HEK293T (cell line): Measurements from ENCODE around the gene INPP5D.

Experiments
- CTCF ChIA-PET: fragments of 350-600 bp; formaldehyde crosslinking; extraction: SDS; loops from one replicate; lab custom pipeline; 2021; ENCODE audit warnings: antibody characterized with exemption, inconsistent platforms; lab: Yijun Ruan, JAX
- POLR2A ChIA-PET: fragments of 350-600 bp; formaldehyde crosslinking; extraction: SDS; loops from one replicate; lab custom pipeline; 2020; ENCODE audit warnings: antibody characterized with exemption, inconsistent platforms; lab: Yijun Ruan, JAX
- DNase-seq: peaks from one replicate; pipeline ENCODE4 v3.0.0; 2012; ENCODE audit warnings: mixed read lengths; ENCODE audit errors: extremely low spot score
- ARNT ChIP-seq: fragments of 450-650 bp; IDR thresholded peaks from 2 replicates; pipeline ENCODE4 v1.6.1; 2017; ENCODE audit warnings: mild to moderate bottlenecking
- BHLHE40 ChIP-seq: fragments of 450-650 bp; IDR thresholded peaks from 2 replicates; pipeline ENCODE4 v1.6.1; 2016; ENCODE audit warnings: mild to moderate bottlenecking, moderate library complexity, borderline replicate concordance
- CTBP1 ChIP-seq: fragments of 450-650 bp; IDR thresholded peaks from 2 replicates; pipeline ENCODE4 v1.6.1; 2016; ENCODE audit warnings: borderline replicate concordance
- ELF4 ChIP-seq: fragments of 450-650 bp; IDR thresholded peaks from 2 replicates; pipeline ENCODE4 v1.6.1; 2017; ENCODE audit warnings: antibody characterized with exemption
- FOXA1 ChIP-seq: fragments of 450-650 bp; IDR thresholded peaks from 2 replicates; pipeline ENCODE4 v1.6.1; 2016; ENCODE audit warnings: mild to moderate bottlenecking
- FOXK2 ChIP-seq: fragments of 450-650 bp; IDR thresholded peaks from 2 replicates; pipeline ENCODE4 v1.6.1; 2016; ENCODE audit warnings: mild to moderate bottlenecking
- FOXM1 ChIP-seq: fragments of 450-650 bp; IDR thresholded peaks from 2 replicates; pipeline ENCODE4 v1.6.1; 2017; ENCODE audit warnings: mild to moderate bottlenecking, borderline replicate concordance
- HDGF ChIP-seq: fragments of 450-650 bp; IDR thresholded peaks from 2 replicates; pipeline ENCODE4 v1.6.1; 2017; ENCODE audit warnings: antibody characterized with exemption, borderline replicate concordance
- L3MBTL2 ChIP-seq: fragments of 450-650 bp; conservative IDR thresholded peaks from 2 replicates; pipeline ENCODE4 v1.6.1; 2016; ENCODE audit warnings: mild to moderate bottlenecking
- LEF1 ChIP-seq: fragments of 450-650 bp; IDR thresholded peaks from 2 replicates; pipeline ENCODE4 v1.6.1; 2017; ENCODE audit warnings: mild to moderate bottlenecking, borderline replicate concordance
- NFRKB ChIP-seq: fragments of 450-650 bp; IDR thresholded peaks from 2 replicates; pipeline ENCODE4 v1.6.1; 2016; ENCODE audit warnings: mild to moderate bottlenecking, moderate library complexity
- PKNOX1 ChIP-seq: fragments of 450-650 bp; IDR thresholded peaks from 2 replicates; pipeline ENCODE4 v1.6.1; 2016
- SP1 ChIP-seq: fragments of 450-650 bp; IDR thresholded peaks from 2 replicates; pipeline ENCODE4 v1.6.1; 2017
- SUZ12 ChIP-seq: fragments of 450-650 bp; IDR thresholded peaks from 2 replicates; pipeline ENCODE4 v1.6.1; 2016; ENCODE audit warnings: mild to moderate bottlenecking
- TARDBP ChIP-seq: fragments of 450-650 bp; IDR thresholded peaks from 2 replicates; pipeline ENCODE4 v1.6.1; 2016
- ZNF384 ChIP-seq: fragments of 450-650 bp; IDR thresholded peaks from 2 replicates; pipeline ENCODE4 v1.6.1; 2016

INPP5D gene

GRCh38 chr2:233082931-233083755 is 23.0 kb downstream of the INPP5D start:
- no peak for TF ChIP-seq ZNF384
- TF ChIP-seq TARDBP, result no peak
- no peak for TF ChIP-seq L3MBTL2
- TF ChIP-seq FOXA1, result no peak
- no peak for TF ChIP-seq PKNOX1
- TF ChIP-seq BHLHE40, result no peak
- TF ChIP-seq SP1, result no peak
- TF ChIP-seq FOXK2, result no peak
- no peak for TF ChIP-seq CTBP1
- TF ChIP-seq LEF1, result no peak
- no peak for TF ChIP-seq NFRKB
- TF ChIP-seq FOXM1, result no peak
- no peak for TF ChIP-seq HDGF
- TF ChIP-seq ARNT, result no peak
- no peak for TF ChIP-seq ELF4
- CTCF ChIA-PET, result no interaction called here
- DNase-seq, result no peak
- POLR2A ChIA-PET, result no interaction called here

GRCh38 chr2:233083782-233084181 is 23.6 kb downstream of the INPP5D start:
- ChIA-PET CTCF (no interaction called here), POLR2A (no interaction called here)
- DNase-seq, result no peak

GRCh38 chr2:233084488-233084887 is 24.3 kb downstream of the INPP5D start:
- no peak for DNase-seq
- CTCF ChIA-PET, result no interaction called here
- POLR2A ChIA-PET, result no interaction called here
- TF ChIP-seq NFRKB, result no peak
- no peak for TF ChIP-seq HDGF
- no peak for TF ChIP-seq ZNF384
- no peak for TF ChIP-seq TARDBP
- no peak for TF ChIP-seq SUZ12
- no peak for TF ChIP-seq ARNT
- TF ChIP-seq FOXK2, result no peak
- TF ChIP-seq ELF4, result no peak
- TF ChIP-seq LEF1, result no peak
- TF ChIP-seq FOXM1, result no peak
- no peak for TF ChIP-seq SP1
- no peak for TF ChIP-seq BHLHE40
- no peak for TF ChIP-seq PKNOX1
- TF ChIP-seq CTBP1, result no peak

More at GRCh38 chr2:233083782-233084181, 23.6 kb downstream of the INPP5D start:
- TF ChIP-seq ARNT, result no peak
- no peak for TF ChIP-seq NFRKB
- no peak for TF ChIP-seq PKNOX1
- TF ChIP-seq BHLHE40, result no peak
- TF ChIP-seq LEF1, result no peak
- no peak for TF ChIP-seq FOXK2
- TF ChIP-seq SUZ12, result no peak
- TF ChIP-seq HDGF, result no peak
- TF ChIP-seq ZNF384, result no peak
- TF ChIP-seq ELF4, result no peak
- no peak for TF ChIP-seq L3MBTL2

- ChIA-PET CTCF (no interaction called here), POLR2A (no interaction called here)
- no peak for DNase-seq
- TF ChIP-seq BHLHE40 (no peak), ARNT (no peak), TARDBP (no peak), L3MBTL2 (no peak)
Observed at GRCh38 chr2:233085037-233085838, 25.1 kb downstream of the INPP5D start.

- CTCF ChIA-PET, result no interaction called here
- no peak for DNase-seq
- no peak for TF ChIP-seq NFRKB
- POLR2A ChIA-PET, result no interaction called here
Observed at GRCh38 chr2:233085839-233086150, 25.7 kb downstream of the INPP5D start.

GRCh38 chr2:233087713-233088112 is 27.6 kb downstream of the INPP5D start:
- CTCF ChIA-PET, result no interaction called here
- no peak for DNase-seq
- TF ChIP-seq HDGF (no peak), ARNT (no peak), ELF4 (no peak), TARDBP (no peak), SUZ12 (no peak), ZNF384 (no peak), FOXK2 (no peak)
- POLR2A ChIA-PET, result no interaction called here
